AG04450 (cell line): ENCODE data around the gene ZFAND2A. TPM values are rescaled to one million over a fixed set of nuclear protein-coding genes. Genes with fewer than 3 reads are reported as not detected.

Source experiments
- CTCF ChIA-PET: fragments of 300-600, 350-600 bp; formaldehyde crosslinking; extraction: SDS; loops from one replicate; lab custom pipeline; 2022; ENCODE audit warnings: antibody characterized with exemption, inconsistent platforms; lab: Charles Lee
- POLR2A ChIA-PET: fragments of 350-600 bp; formaldehyde crosslinking; extraction: SDS; loops from one replicate; lab custom pipeline; 2021; ENCODE audit warnings: antibody characterized with exemption, inconsistent platforms; lab: Yijun Ruan, JAX
- DNase-seq: peaks from one replicate; pipeline ENCODE4 v3.0.0-alpha.2; 2011; ENCODE audit warnings: low read depth, low spot score
- H3K27ac ChIP-seq: one replicate; pipeline ENCODE4 v1.5.1; 2012; ENCODE audit warnings: low read depth, low read length, control low read depth
- H3K27me3 ChIP-seq: one replicate; pipeline ENCODE4 v1.6.0; 2012; ENCODE audit warnings: low read length; ENCODE audit not compliant: control insufficient read depth, insufficient read depth
- H3K4me3 ChIP-seq: 2 replicates; pipeline ENCODE4 v1.5.1; 2011; ENCODE audit warnings: mild to moderate bottlenecking, low read depth, low read length, control low read depth
- H3K9me3 ChIP-seq: 2 replicates; pipeline ENCODE4 v1.5.1; 2012; ENCODE audit warnings: low read length; ENCODE audit not compliant: control insufficient read depth, insufficient read depth
- polyA plus RNA-seq: library from polyadenylated mRNA; depleted of rRNA; stranded (reverse); fragments of >200 nt; gene quantifications from 2 replicates; pipeline ENCODE4 v1.2.3, GENCODE V29; 2011; rRNA removed
- TF ChIP-seq, protein P1 (sequence below): IDR thresholded peaks from 2 replicates; pipeline ENCODE4 v1.5.1; 2011; ENCODE audit warnings: low read depth, low read length, control low read depth, inconsistent platforms

Gene ZFAND2A
- polyA plus RNA-seq, 1 experiment: 38.9 TPM

DNA sequence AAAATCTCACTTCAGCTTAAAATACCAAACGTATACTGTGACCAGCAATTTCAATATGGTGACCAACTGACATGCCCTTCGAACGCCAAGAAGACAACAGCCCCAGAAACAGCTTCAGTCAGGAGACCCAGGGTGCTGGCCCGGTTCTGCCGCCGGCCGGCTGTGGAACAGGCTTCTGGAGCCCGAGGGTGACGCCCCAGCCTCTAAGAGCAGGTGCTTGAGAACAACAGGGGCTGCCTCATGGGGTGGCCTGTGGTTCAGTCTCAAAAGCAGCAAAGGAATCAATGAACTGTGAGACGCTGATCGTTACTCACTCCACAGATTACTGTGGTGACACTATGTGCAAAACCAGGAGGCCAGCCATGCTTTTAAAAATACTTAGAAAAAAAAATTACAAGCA lies 54.8 kb downstream of the ZFAND2A start:
- ChIA-PET CTCF (interaction anchor here (0.6 to 1.6 kb wide), 4 partner anchors 18 to 113 kb away, joined by 3 to 6 read pairs (median 4); no protein-coding TSS in a partner anchor), POLR2A (no interaction called here)
- Histone ChIP-seq H3K27ac (no peak overlapping the region), H3K9me3 (no peaks in the 10 kb centered on the region; the same call in 1 of the 2 replicates), H3K27me3 (no peaks in the 10 kb centered on the region), H3K4me3 (no peak overlapping the region)
- no peak for DNase-seq
- TF ChIP-seq, protein P1, sequence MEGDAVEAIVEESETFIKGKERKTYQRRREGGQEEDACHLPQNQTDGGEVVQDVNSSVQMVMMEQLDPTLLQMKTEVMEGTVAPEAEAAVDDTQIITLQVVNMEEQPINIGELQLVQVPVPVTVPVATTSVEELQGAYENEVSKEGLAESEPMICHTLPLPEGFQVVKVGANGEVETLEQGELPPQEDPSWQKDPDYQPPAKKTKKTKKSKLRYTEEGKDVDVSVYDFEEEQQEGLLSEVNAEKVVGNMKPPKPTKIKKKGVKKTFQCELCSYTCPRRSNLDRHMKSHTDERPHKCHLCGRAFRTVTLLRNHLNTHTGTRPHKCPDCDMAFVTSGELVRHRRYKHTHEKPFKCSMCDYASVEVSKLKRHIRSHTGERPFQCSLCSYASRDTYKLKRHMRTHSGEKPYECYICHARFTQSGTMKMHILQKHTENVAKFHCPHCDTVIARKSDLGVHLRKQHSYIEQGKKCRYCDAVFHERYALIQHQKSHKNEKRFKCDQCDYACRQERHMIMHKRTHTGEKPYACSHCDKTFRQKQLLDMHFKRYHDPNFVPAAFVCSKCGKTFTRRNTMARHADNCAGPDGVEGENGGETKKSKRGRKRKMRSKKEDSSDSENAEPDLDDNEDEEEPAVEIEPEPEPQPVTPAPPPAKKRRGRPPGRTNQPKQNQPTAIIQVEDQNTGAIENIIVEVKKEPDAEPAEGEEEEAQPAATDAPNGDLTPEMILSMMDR: no peak

DNA sequence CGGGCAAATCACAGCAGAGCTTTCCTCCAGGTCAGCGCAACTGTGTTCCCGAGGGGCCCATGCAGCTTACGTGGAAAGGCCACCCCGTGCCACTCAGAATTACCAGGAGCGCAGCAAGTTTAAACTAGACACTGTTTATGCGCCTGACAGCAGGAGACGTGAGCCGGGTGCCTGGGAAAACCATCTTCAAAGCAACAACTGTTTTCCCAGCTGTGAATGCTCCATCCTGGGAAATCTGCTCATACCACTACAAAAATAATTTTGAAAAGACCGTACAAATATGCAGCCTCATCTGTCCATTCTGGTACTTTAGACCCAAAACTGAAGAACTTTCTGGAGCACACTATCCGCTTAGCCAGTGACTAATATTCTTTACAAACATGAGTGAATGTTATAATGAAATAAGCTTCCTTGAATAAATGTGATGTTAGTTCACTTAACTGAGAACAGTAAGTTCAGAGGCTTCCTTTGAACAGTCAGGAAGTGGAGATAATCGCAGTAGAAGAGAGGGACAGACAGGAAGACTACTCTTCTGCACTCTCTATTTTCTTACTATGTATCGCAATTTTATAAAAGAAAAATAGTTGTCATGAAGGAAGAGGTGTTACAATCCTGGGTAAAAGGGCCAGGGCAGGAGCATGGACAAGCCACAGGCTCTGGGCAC lies 55.3 kb downstream of the ZFAND2A start:
- TF ChIP-seq, protein P1: no peak
- no peaks in the 10 kb centered on the region for H3K27me3 ChIP-seq
- H3K27ac ChIP-seq: no peak overlapping the region
- ChIA-PET CTCF (interaction anchor here (0.6 to 1.5 kb wide), 5 partner anchors 17 to 113 kb away, joined by 3 to 7 read pairs (median 4); no protein-coding TSS in a partner anchor), POLR2A (no interaction called here)
- no peak overlapping the region for H3K4me3 ChIP-seq
- H3K9me3 ChIP-seq: no peaks in the 10 kb centered on the region; the same call in 1 of the 2 replicates
- DNase-seq: no peak

DNA sequence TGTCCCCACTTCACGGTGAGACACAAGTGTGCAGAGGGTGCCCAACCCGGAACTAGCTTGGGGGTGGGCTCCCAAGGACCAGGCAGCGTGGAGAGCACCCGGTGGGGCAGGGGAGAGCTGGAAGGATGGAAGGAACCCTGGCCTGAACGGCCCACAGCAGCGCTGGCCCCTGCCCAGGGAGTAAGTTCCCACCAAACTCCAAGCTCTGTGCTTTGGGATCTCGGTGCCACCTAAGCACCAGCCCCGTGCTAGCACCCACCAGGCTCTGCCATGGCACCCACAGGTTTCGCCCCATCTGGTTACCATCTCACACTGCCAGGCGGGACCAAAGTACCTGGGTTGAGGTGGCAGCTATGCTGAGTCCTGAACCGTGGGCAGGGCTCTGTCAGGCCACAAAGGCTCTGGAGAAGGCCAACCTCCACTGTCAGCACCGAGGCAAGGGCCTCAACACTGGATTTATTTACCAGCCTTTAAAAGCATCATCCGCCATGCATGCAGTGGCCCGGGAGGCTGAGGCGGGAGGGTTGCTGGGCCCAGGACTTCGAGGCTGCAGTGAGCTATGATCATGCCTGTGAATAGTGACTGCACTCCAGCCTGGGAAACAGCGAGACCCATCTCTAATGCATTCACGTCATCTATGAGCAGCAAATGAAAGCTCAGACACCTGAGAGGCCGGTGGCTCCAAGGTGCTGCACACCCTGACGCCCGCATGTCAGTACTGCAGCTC lies 56.0 kb downstream of the ZFAND2A start:
- no peak overlapping the region for H3K4me3 ChIP-seq
- TF ChIP-seq, protein P1: no peak
- no peaks in the 10 kb centered on the region; the same call in 1 of the 2 replicates for H3K9me3 ChIP-seq
- DNase-seq: no peak
- ChIA-PET POLR2A (interaction anchor here (0.6 kb wide), 1 partner anchor 29 kb away, joined by 5 read pairs; no protein-coding TSS in a partner anchor), CTCF (interaction anchor here (1.2 to 1.5 kb wide), 4 partner anchors 17 to 112 kb away, joined by 3 to 7 read pairs (median 4); no protein-coding TSS in a partner anchor)
- H3K27me3 ChIP-seq: no peaks in the 10 kb centered on the region
- H3K27ac ChIP-seq: no peak overlapping the region

DNA sequence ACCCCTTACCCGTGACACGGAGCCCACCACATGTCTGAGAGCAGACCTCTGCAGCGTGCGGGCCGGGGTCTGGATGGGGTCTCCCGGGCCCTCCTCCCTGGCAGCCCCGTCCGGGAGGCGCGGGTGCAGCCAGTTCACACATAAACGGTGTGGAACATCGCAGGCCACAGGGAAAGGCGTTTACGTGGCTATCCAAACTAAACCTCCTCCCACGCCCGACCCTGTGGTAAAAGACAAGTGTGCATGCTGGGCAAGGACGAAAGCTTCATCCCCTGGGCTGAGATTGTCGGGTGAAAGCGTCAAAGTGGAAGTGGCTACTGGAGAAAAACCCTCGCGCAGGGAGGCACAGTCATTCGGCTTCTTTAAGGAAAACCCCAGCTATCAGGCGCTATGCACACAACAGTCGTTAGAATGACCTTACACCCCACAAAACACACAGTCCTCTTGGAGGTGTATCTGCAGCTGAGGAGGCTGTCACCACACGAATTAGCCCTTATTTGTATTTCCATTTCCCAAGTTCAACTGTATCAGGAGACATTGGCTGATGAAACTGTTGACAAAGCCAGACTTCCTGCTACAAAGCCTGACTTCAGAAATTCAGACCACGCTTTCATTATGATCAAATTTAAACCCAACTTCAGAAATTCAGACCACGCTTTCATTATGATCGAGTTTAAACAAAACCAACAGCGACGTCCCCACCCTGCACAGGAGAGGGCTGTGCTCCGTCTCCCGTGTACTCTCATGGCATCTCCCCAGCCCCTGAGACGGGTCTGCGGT lies 56.8 kb downstream of the ZFAND2A start:
- TF ChIP-seq, protein P1: no peak
- Histone ChIP-seq H3K27me3 (no peaks in the 10 kb centered on the region), H3K4me3 (no peak overlapping the region), H3K27ac (no peak overlapping the region), H3K9me3 (peaks cover 5% of the 10 kb centered on the region; the same call in 1 of the 2 replicates)
- no peak for DNase-seq
- ChIA-PET POLR2A (interaction anchor here (0.6 kb wide), 1 partner anchor 28 kb away, joined by 5 read pairs; no protein-coding TSS in a partner anchor), CTCF (interaction anchor here (1.2 to 1.5 kb wide), 3 partner anchors 17 to 37 kb away, joined by 3 to 7 read pairs (median 4); no protein-coding TSS in a partner anchor)

Other genes starting within 250 kb of the ZFAND2A start
- gene ADAP1, start 205.5 kb downstream of the ZFAND2A start, polyA plus RNA-seq: 0.87 and 0.89 TPM in 2 replicates
- gene COX19, start 184.6 kb downstream of the ZFAND2A start, polyA plus RNA-seq: 6.5 and 6.8 TPM in 2 replicates
- not detected in 2 replicates for gene CYP2W1, start 177.0 kb downstream of the ZFAND2A start, polyA plus RNA-seq
- gene GPR146, start 115.7 kb downstream of the ZFAND2A start, polyA plus RNA-seq: 0.50 and 0.69 TPM in 2 replicates
- 1.4 and 1.8 TPM in 2 replicates for gene GPER1, start 72.1 kb downstream of the ZFAND2A start, polyA plus RNA-seq
- not detected in 2 replicates for gene UNCX, start 72.7 kb upstream of the ZFAND2A start, polyA plus RNA-seq